Skeletal muscle tissue (tissue), 5 donors: Measurements from ENCODE around the gene VCP. TPM values are rescaled to one million over a fixed set of nuclear protein-coding genes. Genes with fewer than 3 reads are reported as not detected.
"Not testable (repeated sequence)": the region's sequence is repeated elsewhere in the genome, so short reads cannot be mapped to it uniquely, and the experiment has no call there.

Source experiments
- H3K27ac ChIP-seq: one replicate; pipeline ENCODE4 v1.7.0; 2013; ENCODE audit warnings: mild to moderate bottlenecking, low read depth, low read length, inconsistent platforms
- H3K27me3 ChIP-seq, 3 donors: one replicate each; pipeline ENCODE4 v1.7.0; 2013; ENCODE audit warnings: low read length in 3 of 3; ENCODE audit not compliant: control insufficient read depth in 3 of 3, insufficient read depth in 3 of 3
- H3K36me3 ChIP-seq, 3 donors: one replicate each; pipeline ENCODE4 v1.7.0; 2013; ENCODE audit warnings: low read length in 3 of 3; ENCODE audit not compliant: control insufficient read depth in 3 of 3, insufficient read depth in 3 of 3
- H3K4me1 ChIP-seq, 3 donors: one replicate each; pipeline ENCODE4 v1.7.0; 2013; ENCODE audit warnings: low read length in 3 of 3, mild to moderate bottlenecking in 3 of 3; ENCODE audit not compliant: control insufficient read depth in 3 of 3, insufficient read depth in 3 of 3
- H3K4me3 ChIP-seq, 3 donors: one replicate each; pipeline ENCODE4 v1.7.0; 2013; ENCODE audit warnings: low read length in 3 of 3
- H3K9ac ChIP-seq, 3 donors: one replicate each; pipeline ENCODE4 v1.7.0; 2013; ENCODE audit warnings: low read length in 3 of 3, mild to moderate bottlenecking in 3 of 3, moderate library complexity in 2 of 3, low read depth in 1 of 3
- H3K9me3 ChIP-seq, 3 donors: one replicate each; pipeline ENCODE4 v1.7.0; 2013; ENCODE audit warnings: low read length in 3 of 3; ENCODE audit not compliant: control insufficient read depth in 3 of 3
- small RNA-seq: library from RNA; depleted of rRNA; stranded (forward); fragments of <200 nt; gene quantifications from one replicate; pipeline ENCODE3, GENCODE V24; 2014
- total RNA-seq: library from RNA; depleted of rRNA; stranded (reverse); fragments of >200 nt; gene quantifications from one replicate; pipeline ENCODE4 v1.2.3, GENCODE V29; 2014
- donor health status: Osteomylitis.

The VCP gene
- total RNA-seq, 1 donor from 2014 or later = 212 TPM

DNA sequence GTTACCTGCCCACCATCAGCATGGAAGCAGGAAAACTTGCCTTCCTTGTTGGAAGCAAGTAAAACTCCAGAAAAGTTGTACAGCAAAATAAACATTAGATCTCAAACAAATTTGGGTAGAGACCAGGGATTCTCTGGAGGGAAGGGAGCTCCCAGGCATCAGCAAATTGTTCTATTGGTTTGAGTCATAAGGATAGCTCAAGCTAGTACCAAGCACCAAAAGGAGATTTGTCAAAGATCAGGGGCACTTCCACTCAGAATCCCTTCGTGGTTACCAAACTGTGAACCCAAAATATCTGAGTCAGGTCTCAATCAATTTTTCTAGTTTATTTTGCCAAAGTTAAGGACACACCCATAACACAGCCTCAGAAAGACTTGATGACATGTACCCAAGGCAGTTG is 45.1 kb downstream of the VCP start:
- Histone ChIP-seq H3K4me3 (no peak overlapping the region), H3K9me3 (no peaks in the 10 kb centered on the region), H3K9ac (no peak overlapping the region), H3K27ac (no peak overlapping the region), H3K27me3 (no peaks in the 10 kb centered on the region), H3K4me1 (peaks cover 0 to 8% (median 4%) of the 10 kb centered on the region in 3 donors), H3K36me3 (peaks cover 0 to 21% (median 15%) of the 10 kb centered on the region in 3 donors)

DNA sequence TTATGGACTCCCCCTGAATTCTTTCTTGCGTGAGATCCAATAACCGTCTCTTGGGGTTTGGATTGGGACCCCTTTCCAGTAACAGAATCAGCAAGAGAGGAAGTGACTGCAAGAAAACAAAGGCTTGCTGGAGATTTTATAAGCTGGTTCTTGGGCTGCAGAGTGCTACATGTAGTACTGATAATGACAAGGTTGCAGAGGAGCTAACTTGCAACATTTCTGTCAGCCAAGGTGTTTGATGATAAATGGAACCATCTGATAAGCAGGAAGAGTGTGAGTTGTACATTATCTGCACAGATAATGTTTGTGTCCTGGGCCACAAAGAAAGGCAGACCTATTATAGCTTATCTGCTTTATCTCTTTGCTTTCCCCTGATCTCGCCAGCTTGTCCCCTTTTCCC is 45.8 kb downstream of the VCP start:
- Histone ChIP-seq H3K4me3 (no peak overlapping the region), H3K9ac (no peak overlapping the region), H3K9me3 (no peaks in the 10 kb centered on the region), H3K27me3 (no peaks in the 10 kb centered on the region), H3K27ac (peak overlapping the region; percentile 33), H3K36me3 (peaks cover 4 to 24% (median 17%) of the 10 kb centered on the region in 3 donors), H3K4me1 (peaks cover 0 to 8% (median 4%) of the 10 kb centered on the region in 3 donors)

DNA sequence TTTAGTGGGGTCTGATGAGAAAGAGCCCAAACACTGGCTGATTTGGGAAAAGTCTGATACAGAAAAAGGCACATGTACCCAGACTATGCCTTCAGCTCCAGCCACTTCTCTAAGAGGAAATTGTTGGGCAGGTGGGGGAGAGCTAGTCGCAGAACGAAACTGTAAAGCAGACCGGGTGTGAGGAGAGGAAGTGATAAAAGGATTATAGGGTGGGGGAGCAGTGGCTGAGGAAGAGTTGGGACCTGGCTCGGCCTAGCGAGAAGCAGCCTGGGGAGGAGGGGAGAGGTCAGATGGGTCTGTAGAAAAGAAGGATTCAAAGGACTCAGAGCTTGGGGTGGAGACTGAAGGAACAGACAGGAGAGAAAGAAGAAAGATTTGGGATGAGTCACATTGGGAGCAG is 49.0 kb downstream of the VCP start:
- H3K27me3 ChIP-seq, H3K4me1 ChIP-seq, H3K9me3 ChIP-seq, H3K27ac ChIP-seq, H3K9ac ChIP-seq, H3K4me3 ChIP-seq: not testable (repeated sequence)
- H3K36me3 ChIP-seq = peaks cover 4 to 36% (median 20%) of the 10 kb centered on the region in 3 donors

DNA sequence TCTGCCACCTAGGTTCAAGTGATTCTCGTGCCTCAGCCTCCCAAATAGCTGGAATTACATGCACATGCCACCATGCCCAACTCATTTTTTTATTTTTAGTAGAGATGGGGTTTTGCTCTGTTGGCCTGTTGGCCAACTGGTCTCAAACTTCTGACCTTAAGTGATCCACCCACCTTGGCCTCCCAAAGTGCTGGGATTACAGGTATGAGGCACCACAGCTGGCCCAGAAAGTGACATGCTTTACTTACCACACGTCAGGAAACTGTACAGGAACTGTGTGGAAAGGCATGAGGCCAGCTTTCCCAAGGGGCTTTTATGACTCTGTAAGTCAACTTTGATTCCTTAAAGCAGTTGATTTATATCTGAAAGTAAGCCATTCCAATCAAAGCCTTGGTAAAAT is 57.9 kb downstream of the VCP start:
- peaks cover 21 to 45% (median 36%) of the 10 kb centered on the region in 3 donors for H3K36me3 ChIP-seq
- peaks cover 4 to 5% (median 4%) of the 10 kb centered on the region in 3 donors for H3K9me3 ChIP-seq
- H3K4me3 ChIP-seq = no peak overlapping the region
- no peaks in the 10 kb centered on the region for H3K27me3 ChIP-seq
- no peak overlapping the region for H3K27ac ChIP-seq
- no peak overlapping the region for H3K9ac ChIP-seq
- no peaks in the 10 kb centered on the region for H3K4me1 ChIP-seq

DNA sequence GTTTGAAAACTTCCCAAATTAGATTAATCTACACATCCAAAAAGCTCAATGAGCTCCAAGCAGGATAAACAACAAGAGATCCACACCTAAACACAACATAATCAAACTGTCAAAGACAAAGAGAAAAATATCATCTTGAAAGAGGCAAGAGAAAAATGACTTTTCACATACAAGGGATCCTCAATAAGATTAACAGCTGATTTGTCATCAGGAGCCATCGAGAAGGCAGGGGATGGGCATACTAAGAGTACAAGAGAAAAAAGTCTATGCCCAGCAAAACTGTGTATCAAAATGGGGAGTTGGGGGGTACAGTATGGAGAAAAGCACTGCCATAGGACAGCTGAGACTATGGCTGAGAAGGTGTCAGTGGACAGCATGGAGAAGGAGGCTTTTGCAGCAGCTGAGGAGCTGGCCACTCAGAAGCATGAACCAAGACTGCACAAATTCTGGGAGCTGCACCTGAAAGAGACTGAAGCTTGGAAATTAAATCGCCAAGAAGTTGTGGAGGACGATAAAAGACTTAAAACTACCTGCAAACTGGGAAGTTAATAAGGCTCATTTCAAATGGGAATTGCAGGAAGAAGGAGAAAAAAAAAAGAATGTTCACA is 62.0 kb downstream of the VCP start:
- Histone ChIP-seq H3K4me3 (no peak overlapping the region), H3K4me1 (no peaks in the 10 kb centered on the region), H3K9me3 (peaks cover 4 to 5% (median 4%) of the 10 kb centered on the region in 3 donors), H3K27me3 (no peaks in the 10 kb centered on the region), H3K36me3 (peaks cover 22 to 41% (median 30%) of the 10 kb centered on the region in 3 donors), H3K27ac (no peak overlapping the region), H3K9ac (no peak overlapping the region)

Small RNA genes within 50 kb of the gene (small RNA-seq; reads per million reads assigned to genes)
- not detected for gene RN7SL338P

Other genes starting within 250 kb of the VCP start
- under 0.01 TPM for gene PHF24, start 114.3 kb downstream of the VCP start, total RNA-seq
- gene DNAJB5, start 82.9 kb downstream of the VCP start, total RNA-seq = 14.1 TPM
- gene FANCG, start 7.3 kb upstream of the VCP start, total RNA-seq = 14.6 TPM
- 6.3 TPM for gene PIGO, start 24.0 kb upstream of the VCP start, total RNA-seq
- gene STOML2, start 30.5 kb upstream of the VCP start, total RNA-seq = 93.9 TPM
- 4.7 TPM for gene ATOSB, start 43.2 kb upstream of the VCP start, total RNA-seq
- gene UNC13B, start 89.4 kb upstream of the VCP start, total RNA-seq = 16.2 TPM